ENCODE results near the gene TNIP2.

Gene TNIP2

DNA sequence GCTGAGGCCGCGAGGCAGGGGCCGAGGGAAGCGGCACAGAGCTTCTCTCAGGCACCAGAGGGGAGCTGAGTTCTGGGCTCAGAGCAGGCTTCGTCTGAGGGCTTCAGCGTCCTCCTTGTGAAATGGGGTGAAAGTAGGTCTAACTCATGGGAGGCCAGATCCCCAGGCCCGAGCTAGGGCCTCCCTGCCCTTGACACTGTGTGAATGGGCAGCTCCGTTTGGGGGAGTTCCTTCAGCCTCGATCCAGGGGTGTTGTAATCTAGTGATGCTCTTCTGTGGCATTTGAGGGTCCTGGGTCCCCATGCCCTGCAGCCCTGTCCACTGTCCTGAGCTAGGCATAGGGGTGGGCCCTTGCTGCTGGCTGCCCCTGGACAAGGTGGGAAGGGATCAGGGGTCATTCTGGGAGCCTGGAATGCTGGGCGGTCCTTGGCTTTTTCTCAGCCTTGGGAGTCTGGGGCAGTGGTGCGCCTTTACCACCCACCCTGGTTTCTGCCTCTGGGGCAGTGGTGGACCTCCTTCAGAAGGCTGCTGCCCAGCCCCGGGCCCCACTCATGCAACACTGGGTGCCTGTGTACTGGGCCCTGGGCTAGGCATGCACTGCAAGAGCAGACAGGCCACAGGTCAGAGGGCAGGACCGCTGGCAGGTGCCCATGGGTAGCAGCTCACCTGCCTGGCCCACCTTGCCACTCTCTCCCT, 40.9 kb upstream of the TNIP2 start:
- H3K4me3 Mint-ChIP-seq = no peak overlapping the region
- H3K27ac Mint-ChIP-seq = no peak overlapping the region
- H3K9me3 Mint-ChIP-seq (ENCODE audit: low read depth) = no peaks in the 10 kb centered on the region
- no peaks in the 10 kb centered on the region for H3K36me3 Mint-ChIP-seq
- no peaks in the 10 kb centered on the region for H3K27me3 Mint-ChIP-seq
- peaks cover 52% of the 10 kb centered on the region for H3K4me1 Mint-ChIP-seq (ENCODE audit: low read depth)

DNA sequence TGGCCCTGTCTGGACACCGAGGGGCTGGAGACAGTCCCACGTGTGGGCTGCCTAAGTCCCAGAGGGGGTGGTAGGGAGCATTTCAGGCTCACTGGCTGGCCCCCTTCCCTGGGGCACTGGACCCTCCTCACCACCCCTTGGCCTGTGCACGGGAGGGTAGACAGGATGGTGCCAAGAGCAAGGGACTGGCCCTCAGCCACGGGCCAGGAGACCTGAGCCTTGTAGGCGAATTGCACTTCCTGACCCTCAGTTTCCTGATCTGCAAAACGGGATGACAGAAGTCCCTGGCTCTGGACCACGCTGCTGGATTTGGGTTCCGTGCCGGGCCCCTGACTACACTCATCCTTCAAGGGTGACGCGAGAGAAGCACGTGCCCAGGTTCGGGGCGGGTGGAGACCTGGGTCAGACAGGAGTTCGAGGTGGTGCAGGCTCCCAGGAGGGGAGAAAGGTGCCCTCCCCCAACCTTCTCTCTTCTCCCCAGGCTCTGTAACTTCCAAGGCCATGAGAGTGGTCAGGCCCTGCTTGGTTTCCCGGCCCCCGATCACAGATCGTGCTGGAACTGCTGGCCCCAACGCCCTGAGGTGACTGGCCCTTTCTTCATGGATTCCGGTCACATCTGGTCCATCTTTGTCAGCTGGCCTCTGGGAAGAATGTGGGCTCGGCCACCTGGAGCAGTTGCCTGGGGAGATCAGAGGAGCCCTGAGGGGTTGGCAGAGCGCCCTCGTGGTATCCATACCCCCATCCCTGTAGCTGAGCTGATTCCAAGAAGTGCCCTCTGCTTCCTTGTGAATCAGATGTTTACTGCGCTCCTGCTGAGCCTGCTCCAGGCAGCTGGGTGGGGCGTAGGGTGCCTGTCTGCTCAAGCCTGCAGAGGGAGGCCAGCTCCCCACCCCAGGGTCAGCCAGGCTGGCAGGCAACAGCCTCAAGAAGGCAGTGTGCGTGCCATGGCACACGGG, 40.0 kb upstream of the TNIP2 start:
- Mint-ChIP-seq H3K4me3 (no peak overlapping the region), H3K27ac (no peak overlapping the region), H3K4me1 (ENCODE audit: low read depth) (peaks cover 50% of the 10 kb centered on the region), H3K9me3 (ENCODE audit: low read depth) (no peaks in the 10 kb centered on the region), H3K36me3 (no peaks in the 10 kb centered on the region), H3K27me3 (no peaks in the 10 kb centered on the region)

DNA sequence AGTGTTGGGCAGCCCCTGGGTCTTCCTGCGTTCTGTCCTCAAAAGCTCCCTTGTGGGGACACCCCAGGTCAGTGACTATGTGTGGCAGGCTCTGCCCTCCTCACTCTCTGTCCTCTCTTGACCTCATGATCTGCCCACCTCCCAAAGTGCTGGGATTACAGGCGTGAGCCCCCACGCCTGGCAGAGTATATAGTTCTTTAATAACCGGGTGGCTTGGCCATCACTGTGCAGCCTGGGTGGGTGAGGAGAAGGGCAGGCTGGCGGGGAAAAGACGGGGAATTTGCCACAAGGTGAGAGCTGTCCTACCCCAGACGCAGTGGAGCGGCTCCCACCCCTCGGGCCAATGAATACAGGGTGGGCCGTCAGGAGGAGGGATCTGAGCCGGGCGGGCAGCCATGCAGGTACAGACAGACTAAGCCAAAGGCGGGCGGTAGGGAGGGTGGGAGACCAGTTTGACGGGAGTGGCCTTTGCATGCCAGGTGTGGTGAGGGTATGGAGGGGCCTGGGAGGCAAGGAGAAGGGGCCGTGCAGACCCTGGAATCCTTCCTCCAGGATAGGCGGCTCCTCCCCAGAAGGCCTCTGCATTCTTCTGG, 39.3 kb upstream of the TNIP2 start:
- H3K4me1 Mint-ChIP-seq (ENCODE audit: low read depth) = peaks cover 48% of the 10 kb centered on the region

DNA sequence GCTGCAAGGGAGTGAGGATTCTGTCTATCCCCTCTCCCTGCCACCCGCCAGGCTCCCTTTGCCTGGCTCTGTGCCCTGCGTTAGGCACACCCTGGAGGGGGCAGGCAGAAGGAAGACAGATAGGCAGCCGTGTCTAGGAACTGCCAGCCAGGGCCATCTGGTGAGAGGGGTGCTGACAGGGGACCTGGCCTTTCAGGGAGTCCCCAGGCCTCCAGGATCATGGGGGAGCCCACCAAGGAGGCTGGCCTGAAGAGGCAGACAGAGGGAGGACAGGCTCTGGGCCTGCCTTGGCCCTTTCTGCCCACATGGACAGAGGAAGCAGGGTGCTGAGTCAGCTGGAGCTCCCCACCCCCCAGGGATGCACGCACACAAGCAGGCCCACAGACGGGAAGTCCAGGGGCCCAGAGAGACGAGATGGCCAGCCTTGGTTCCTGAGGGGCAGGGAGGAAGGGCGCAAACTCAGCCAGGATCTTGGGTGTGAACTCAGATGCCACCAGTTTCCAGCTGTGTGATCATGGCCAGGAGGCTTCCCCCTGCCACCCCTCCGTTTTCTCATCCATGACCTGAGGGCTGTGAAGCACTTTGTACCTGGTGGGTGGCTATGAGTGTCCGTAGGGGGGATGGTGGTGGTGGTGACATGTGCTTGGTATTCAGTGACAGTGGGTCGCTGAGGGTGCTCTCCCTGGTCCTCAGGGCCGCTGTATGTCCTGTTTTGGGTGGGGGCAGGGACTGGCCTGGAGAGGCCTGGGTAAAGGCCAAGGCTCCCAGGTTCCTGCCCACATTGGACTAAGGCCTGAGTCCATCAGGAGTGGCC, 38.6 kb upstream of the TNIP2 start:
- Mint-ChIP-seq H3K27ac (no peak overlapping the region), H3K36me3 (no peaks in the 10 kb centered on the region), H3K27me3 (no peaks in the 10 kb centered on the region), H3K4me3 (peak overlapping the region; percentile 88), H3K9me3 (ENCODE audit: low read depth) (no peaks in the 10 kb centered on the region), H3K4me1 (ENCODE audit: low read depth) (peaks cover 44% of the 10 kb centered on the region)

More for the DNA sequence above, 39.3 kb upstream of the TNIP2 start:
- Mint-ChIP-seq H3K27me3 (no peaks in the 10 kb centered on the region), H3K4me3 (no peak overlapping the region), H3K27ac (no peak overlapping the region), H3K36me3 (no peaks in the 10 kb centered on the region), H3K9me3 (ENCODE audit: low read depth) (no peaks in the 10 kb centered on the region)

DNA sequence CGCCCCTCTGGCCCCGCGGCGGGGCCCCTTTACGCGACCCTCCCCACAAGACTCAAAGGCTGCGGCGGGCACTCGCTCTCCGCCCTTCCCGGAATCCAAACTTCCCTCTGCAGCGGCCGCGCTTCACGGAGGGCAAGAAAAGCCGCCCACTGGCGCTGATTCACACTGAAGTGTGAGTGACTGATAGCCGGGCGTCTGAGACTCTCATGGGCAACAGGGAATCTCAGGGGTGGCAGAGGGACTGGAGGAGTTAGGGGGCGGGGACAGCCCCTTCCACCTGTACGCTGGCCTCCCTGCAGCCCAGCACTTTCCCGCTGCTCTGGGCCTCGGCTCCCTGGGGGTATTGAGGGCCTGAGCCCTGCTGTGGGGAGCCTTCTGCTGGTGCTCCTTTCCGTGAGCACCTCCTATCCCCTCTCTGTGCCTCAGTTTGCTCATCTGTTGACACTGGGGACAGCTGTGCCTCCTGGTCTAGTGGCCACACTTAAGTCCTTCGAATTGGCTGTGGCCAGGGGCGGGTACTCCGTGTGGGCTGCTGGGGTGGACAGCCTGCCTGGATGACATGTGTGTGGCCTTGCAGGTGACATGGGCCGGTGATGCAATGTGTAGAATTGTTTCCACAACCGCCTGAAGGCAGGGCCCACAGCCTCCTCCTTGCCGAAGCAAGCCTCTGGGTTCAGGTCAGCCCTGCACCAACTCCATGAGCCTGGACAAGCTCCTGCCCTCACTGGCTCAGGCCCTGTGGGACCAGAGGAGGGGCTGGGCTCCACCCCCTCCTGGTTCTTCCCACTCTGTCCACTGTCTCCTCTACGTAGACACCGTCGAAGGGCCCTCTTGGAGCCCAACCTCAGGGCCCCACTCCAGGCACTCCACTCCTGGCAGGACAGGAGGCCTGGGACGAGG, 37.7 kb upstream of the TNIP2 start:
- no peaks in the 10 kb centered on the region for H3K36me3 Mint-ChIP-seq
- H3K27me3 Mint-ChIP-seq = no peaks in the 10 kb centered on the region
- H3K9me3 Mint-ChIP-seq (ENCODE audit: low read depth) = no peaks in the 10 kb centered on the region
- H3K4me3 Mint-ChIP-seq = peak overlapping the region; percentile 88
- H3K27ac Mint-ChIP-seq = peak overlapping the region; percentile 82
- H3K4me1 Mint-ChIP-seq (ENCODE audit: low read depth) = peaks cover 48% of the 10 kb centered on the region

DNA sequence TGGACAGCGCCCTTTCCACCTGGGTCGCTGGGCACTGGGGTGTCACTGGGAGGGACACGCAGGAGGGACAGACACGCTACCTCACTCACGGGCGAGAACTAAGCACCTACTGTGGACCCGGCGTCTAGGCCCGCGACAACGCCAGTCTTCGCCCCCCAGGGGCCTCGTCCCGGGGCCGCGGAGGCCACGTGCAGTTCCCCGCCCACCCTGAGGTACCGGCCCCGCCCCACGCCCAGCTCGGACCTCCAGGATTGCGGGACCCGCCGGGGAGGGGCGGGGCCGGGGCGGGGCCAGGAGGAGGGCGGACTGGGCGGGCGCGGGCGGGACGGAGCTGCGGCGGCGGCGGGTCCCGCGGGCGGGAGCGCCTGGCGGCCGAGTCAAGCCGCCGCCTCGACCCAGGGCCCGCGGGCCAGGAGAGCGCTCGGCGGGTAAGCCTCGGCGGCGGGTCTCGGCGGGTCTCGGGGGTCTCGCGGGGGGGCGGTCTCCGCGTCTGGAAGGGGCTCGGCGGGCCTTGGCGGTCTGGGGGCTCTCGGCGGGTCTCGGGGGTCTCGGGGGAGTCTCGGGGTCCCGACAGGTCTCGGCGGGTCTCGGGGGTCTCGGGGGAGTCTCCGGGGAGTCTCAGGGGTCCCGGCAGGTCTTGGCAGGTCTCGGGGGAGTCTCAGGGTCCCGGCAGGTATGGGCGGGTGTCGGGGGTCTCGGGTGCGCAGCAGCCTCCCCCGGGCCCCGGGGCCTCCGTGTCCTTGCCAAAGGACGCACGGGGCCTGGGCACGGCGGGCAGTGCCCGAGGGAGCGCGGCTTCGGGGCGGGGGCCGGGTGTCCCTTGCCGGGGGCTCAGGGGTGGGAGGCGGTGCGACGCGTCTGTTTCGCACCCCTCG, 36.8 kb upstream of the TNIP2 start, which contains the start of gene SH3BP2:
Gene SH3BP2, plus strand, starts transcription at position 375 of the 875 bp plus-strand sequence. CDS start 27,533 bp downstream, outside the sequence.
- Mint-ChIP-seq H3K9me3 (ENCODE audit: low read depth) (no peaks in the 10 kb centered on the region), H3K36me3 (no peaks in the 10 kb centered on the region), H3K4me1 (ENCODE audit: low read depth) (peaks cover 44% of the 10 kb centered on the region), H3K27me3 (no peaks in the 10 kb centered on the region), H3K27ac (peak within 1 kb of the TSS; percentile 82), H3K4me3 (peak within 1 kb of the TSS; percentile 88)

DNA sequence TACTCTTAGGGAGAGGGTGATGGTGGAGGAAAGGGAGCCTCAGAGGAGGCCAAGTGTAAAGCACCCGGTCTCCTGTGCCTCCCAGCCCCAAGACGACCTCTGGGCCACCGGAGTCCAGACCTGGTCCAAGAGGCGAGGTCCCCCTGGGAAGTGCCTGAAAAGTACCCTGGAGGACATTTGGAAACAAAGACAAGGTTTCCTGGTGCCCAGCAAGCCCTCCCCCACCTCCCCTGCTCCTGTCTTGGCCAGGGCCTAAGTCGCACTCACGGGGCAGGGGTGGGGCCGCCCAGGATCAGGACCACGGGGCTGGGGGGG, 36.2 kb upstream of the TNIP2 start:
- Mint-ChIP-seq H3K4me3 (peak overlapping the region; percentile 32), H3K27ac (no peak overlapping the region), H3K27me3 (no peaks in the 10 kb centered on the region), H3K9me3 (ENCODE audit: low read depth) (no peaks in the 10 kb centered on the region), H3K4me1 (ENCODE audit: low read depth) (peaks cover 43% of the 10 kb centered on the region), H3K36me3 (no peaks in the 10 kb centered on the region)

DNA sequence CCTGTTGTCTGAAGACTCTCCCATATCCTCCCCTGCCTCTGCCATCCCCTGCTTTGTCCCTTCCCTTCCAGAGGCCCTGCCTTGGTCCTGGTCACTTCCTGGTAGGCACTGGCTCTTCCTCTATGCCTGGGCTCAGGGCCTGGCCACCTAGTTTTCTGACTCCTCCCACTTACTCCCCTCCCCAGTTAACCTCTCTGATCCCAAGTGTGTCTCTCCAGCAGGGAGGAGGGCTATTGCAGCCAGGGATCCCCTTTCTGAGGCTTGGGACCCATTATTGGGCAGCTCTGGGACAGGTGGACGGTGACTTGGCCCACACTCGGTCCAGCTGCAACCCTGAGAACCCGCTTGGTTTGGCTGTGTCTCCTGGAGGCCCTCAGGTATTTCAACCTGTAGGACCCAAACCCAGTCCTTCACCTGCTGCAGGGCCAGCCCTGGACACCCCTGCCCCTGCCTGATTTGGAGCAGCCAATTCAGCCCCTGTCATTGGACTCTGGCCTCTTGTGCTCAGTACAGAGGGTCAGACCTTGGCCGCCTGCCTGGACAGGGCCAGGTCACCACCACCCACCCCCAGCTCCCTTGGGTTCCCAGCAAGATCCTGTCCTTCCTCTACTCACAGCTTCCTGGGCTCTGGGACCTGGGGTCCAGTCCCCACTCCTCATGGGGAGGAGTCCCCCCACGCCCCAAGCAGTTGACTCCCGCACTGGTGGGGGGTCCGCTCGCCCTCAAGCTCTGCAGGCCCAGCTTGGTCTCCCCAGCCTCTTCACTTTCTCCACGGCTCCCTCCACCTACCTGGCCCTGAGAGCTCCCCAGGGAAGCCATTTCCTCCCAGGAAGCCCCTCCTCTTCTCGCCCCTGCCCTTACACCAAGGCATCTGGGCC, 35.6 kb upstream of the TNIP2 start:
- no peaks in the 10 kb centered on the region for H3K9me3 Mint-ChIP-seq (ENCODE audit: low read depth)
- no peak overlapping the region for H3K4me3 Mint-ChIP-seq
- H3K27me3 Mint-ChIP-seq = no peaks in the 10 kb centered on the region
- no peak overlapping the region for H3K27ac Mint-ChIP-seq
- peaks cover 45% of the 10 kb centered on the region for H3K4me1 Mint-ChIP-seq (ENCODE audit: low read depth)
- no peaks in the 10 kb centered on the region for H3K36me3 Mint-ChIP-seq

DNA sequence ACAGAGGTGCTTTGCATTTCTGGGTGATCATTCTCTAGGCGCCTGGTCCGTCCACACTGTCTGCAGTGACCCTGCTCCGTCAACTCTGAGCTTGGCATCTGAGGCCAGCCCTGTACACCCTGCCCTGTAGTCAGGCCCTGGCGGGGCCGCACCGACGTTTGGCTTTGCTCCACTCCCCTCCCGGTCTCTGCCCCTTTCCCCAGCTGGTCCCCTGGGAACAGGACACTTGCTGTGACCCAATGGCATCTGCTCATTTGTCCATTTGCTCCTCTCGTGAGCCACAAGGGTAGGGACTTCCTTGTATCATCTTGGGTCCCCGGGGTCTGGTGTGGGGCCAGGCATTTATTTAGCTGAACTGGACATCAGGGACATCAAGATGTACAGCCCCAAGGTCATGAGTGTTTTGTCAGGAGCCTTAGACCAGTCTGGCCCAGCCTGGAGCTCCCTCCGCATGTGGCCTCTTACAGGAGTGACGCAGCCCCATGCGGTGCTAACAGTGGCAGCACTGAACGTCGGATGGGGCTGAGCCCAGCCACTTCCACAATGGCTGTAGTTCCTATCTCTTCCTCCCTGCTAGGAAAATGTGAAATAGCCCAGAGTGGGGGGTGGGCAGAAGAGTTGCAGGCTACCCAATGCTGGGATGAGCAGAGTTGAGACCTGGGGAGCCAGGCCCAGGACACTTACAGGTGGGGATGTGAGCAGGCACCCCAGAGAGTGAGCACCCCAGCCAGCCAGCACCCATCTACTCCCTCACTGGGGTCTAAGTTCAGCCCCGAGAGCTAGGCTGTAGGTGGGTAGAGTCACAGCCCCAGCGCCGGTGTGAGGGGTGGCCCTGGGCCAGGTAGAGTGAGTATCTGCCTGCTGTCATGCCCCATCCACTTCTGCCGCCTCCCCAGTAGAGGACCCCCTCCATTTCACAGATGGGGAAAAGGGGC, 34.7 kb upstream of the TNIP2 start:
- H3K4me3 Mint-ChIP-seq = no peak overlapping the region
- H3K9me3 Mint-ChIP-seq (ENCODE audit: low read depth) = no peaks in the 10 kb centered on the region
- no peaks in the 10 kb centered on the region for H3K36me3 Mint-ChIP-seq
- H3K27ac Mint-ChIP-seq = peak overlapping the region; percentile 34
- peaks cover 53% of the 10 kb centered on the region for H3K4me1 Mint-ChIP-seq (ENCODE audit: low read depth)
- H3K27me3 Mint-ChIP-seq = no peaks in the 10 kb centered on the region

DNA sequence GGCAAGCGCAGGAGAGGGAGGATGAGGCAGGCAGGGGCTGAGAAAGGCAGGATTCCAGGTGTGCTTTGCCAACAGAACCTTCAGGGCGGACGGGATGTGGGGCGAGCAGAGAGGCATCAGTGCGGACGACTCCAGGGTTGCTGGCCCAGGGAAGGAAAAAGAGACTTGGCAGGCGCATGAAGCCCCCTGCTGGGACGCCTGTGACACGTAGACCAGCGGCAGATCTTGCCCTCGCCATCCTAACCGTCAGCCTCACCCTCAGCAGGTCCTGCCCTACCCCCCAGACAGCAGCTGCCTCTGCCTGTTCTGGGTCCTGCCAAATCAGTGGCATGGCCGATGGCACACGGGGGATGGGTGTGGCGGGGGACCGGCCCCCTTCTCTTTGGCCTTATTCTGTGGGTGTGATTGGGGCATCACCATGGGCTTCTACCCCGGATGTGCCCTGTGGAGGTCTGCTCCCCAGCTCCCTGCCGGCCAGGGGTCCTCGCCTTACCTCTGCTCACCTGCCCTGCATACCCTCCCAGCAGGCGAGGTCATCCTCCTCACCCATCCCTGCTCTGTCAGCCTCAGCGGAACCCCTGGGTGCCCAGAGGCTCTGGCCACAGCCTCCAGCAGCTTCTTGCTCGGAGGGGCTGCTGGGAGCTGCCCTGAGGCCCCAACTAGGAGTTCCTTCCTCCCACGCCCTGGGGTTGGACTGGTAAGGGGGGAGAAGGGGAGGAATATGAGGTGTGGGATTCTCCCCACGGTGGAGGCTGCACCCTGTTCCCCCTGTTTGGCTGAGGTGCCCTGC, 33.9 kb upstream of the TNIP2 start:
- Mint-ChIP-seq H3K9me3 (ENCODE audit: low read depth) (no peaks in the 10 kb centered on the region), H3K4me1 (ENCODE audit: low read depth) (peaks cover 54% of the 10 kb centered on the region), H3K36me3 (no peaks in the 10 kb centered on the region), H3K27me3 (no peaks in the 10 kb centered on the region), H3K27ac (peak overlapping the region; percentile 10), H3K4me3 (no peak overlapping the region)

DNA sequence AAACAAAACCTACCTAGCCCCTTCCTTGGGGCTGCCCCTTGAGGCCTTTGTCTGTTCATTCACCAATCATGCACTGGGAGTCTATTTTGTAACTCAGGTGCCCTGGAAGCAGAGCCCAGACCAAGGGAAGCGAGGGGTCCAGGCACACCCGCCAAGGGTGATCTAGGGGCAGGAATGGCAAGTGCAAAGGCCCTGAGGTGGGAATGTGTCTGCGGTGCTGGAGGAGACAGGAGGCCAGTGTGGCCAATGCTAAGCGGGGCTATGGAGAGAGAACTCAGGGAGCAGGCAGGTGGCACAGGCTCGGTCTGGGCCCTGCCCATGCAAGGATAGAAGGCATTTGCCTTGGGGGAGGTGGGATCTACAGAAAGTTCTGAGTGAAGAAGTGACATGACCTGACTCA, 33.2 kb upstream of the TNIP2 start:
- no peaks in the 10 kb centered on the region for H3K9me3 Mint-ChIP-seq (ENCODE audit: low read depth)
- peak overlapping the region; percentile 10 for H3K27ac Mint-ChIP-seq
- no peaks in the 10 kb centered on the region for H3K36me3 Mint-ChIP-seq
- peaks cover 47% of the 10 kb centered on the region for H3K4me1 Mint-ChIP-seq (ENCODE audit: low read depth)
- H3K4me3 Mint-ChIP-seq = no peak overlapping the region
- H3K27me3 Mint-ChIP-seq = no peaks in the 10 kb centered on the region

All from activated naive CD8-positive, alpha-beta T cell (primary cell).